GM21717 (cell line): ENCODE measurements around the gene DRAXIN.
"Not testable (repeated sequence)": the region's sequence is repeated elsewhere in the genome, so short reads cannot be mapped to it uniquely, and the experiment has no call there.

ENCODE experiments used
- ATAC-seq: cut with Tn5 transposase; IDR thresholded peaks from one replicate; pipeline ENCODE4 v1.9.1; 2021; ENCODE audit warnings: mild to moderate bottlenecking, moderate library complexity; ENCODE audit not compliant: unreplicated experiment

Gene DRAXIN, protein sequence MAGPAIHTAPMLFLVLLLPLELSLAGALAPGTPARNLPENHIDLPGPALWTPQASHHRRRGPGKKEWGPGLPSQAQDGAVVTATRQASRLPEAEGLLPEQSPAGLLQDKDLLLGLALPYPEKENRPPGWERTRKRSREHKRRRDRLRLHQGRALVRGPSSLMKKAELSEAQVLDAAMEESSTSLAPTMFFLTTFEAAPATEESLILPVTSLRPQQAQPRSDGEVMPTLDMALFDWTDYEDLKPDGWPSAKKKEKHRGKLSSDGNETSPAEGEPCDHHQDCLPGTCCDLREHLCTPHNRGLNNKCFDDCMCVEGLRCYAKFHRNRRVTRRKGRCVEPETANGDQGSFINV

DNA sequence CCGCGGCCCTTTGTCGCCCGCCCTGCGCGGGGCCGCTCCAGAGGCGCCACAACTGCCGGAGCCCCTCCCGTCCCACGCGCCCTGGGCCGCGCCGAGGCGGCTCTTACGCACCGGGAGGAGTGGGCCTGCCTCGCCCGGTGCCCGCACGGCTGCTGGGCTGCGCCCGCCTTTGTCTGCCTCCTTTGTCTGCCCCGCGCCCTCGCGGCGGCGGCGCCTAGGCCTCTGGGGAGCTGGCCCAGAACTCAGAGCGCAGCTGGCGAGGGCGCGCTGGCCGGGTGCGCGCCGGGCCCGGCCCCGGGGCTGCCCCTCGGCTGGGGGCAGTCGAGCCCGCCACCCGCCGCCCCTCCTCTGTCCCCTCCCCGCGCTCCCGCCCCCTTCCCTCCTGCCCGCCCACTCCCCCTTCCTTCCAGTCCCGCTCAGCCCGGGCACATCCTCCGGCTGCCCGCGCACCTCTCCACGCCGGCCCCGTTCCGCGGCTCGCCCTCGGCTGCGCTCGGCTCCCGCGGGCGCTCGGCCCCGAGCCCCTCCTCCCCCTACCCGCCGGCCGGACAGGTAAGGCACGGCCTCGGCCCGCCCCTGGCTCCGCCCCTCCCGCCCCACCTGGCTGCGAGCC is at the start of gene DRAXIN:
DRAXIN (plus strand) TSS at position 409 of the 613 bp plus-strand sequence. CDS start 14,549 bp downstream, outside the sequence.
- ATAC-seq: no peak

GRCh38 chr1:11641776-11642305 is 49.7 kb upstream of the DRAXIN start:
- ATAC-seq: no peak

- not testable (repeated sequence) for ATAC-seq
Observed at GRCh38 chr1:11642418-11643017, 49.0 kb upstream of the DRAXIN start.

DNA sequence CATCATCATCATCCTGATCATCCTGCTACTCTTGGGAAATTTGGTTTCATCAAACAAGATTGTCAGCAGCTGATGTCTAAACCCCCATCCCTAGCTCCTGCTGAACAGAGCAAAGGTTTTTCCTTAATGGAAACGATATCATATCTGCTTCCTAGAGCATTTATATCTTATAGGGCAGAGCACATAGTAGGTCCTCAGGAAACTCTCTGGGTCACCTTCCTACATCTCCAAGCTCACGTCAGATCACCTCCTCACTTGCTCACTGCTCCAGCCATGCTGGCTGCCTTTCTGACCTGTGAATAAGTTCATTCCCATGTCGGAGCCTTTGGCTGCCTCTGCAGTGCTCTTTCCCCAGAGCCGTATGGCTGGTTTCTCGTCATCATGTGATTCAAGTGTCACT is 47.7 kb upstream of the DRAXIN start:
- ATAC-seq: no peak

DNA sequence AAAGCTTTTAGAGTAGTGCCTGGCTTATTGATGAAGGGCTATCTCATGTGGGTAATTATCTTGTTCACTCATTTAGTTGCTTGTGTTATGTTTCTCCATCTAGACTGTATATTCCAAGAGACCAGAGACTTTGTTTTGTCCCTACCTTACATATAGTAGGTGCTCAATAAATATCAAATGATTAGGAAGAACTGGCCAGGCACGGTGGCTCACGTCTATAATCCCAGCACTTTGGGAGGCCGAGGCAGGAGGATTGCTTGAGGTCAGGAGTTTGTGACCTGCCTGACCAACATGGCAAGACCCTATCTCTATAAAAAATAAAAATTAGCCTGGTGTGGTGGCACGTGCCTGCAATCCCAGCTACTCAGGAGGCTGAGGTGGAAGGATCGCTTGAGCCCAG is 46.2 kb upstream of the DRAXIN start:
- ATAC-seq: no peak

DNA sequence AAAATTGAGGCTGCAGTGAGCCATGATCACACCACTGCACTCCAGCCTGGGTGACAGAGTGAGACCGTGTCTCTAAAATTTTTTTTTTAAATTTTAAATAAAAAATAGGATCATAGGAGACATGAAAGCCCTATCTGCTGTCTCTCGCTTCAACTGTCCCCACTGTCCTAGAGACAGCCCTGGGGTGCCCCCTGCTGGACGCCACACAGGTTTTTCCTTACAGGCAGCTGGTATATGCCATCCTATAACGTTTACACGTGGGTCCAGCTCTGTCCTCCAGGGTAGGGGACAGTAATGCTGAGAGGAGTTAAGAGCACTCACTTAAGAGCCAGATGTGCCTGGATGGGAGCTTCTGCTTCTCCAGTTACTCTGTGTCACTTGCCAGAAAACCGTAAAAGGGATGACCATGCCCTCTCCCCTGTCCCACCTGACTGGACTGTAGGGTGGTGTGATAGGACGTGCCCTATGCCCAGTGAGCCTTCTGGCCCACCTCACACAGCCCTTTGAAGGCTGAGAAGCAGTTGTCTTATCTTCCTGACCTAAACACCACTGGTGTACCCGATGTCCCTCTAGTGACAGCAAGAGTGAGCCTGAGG is 45.7 kb upstream of the DRAXIN start:
- ATAC-seq: no peak

DNA sequence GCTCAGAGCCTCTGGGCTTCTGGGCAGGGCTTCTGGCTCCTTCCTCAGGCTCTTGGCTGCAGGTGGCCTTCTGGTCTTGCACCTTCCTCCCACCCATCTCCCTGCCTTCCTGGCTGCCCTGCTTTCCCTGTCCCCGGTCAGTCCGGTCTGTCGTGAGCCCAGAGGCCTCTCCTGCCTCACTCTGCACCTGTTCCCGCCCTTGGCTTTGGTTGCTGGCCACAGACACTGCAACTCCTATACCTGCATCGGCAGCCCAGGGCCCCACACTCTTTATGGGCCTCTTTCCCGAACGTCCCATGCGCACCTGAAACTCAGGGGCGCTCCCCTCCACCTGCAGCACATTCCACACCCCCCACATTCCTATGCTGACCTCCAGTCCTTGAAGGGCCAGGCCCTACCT is 45.2 kb upstream of the DRAXIN start:
- ATAC-seq: no peak

DNA sequence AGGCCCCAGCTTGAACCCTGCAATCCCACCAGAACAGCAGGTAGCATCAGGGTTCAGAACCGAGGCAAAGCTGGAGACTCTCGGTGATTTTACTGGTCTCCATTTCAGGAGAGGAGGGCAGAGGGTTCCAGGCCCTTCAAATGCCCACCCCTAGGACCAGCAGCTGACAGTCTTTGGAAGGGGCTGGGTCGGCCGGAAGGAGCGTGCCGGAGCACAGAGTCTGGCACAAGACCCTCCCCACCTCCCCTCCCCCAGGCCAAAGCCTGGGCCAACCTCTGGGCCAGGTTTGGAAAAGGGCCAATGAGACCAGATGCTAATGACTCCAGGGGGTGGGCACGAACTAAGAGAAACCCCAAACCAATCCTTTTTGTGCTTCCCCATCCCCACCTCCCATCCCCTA is 44.2 kb upstream of the DRAXIN start:
- no peak for ATAC-seq

GRCh38 chr1:11648039-11648438 is 43.5 kb upstream of the DRAXIN start:
- ATAC-seq: no peak

DNA sequence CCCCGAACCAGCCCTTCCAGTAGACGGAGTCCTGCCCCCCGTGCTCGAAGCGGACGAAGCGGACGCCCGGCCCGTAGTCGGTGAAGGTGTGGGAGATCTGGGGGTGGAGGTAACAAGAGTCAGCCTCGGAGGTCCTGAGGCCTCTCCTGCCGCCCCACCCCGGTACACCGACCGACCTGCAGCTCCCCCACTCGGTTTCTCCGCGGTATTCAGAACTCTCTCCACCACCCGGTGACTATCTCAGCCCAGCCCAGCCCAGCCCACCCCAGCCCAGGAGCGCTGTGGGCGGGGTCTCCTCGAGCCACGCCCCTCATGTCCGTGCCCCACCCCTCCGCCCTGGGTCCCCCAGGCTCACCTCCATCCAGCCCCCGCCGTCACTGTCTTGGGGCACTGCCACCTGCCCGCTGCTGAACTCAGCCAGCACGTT is 42.8 kb upstream of the DRAXIN start:
- no peak for ATAC-seq

GRCh38 chr1:11649237-11649623 is 42.3 kb upstream of the DRAXIN start:
- ATAC-seq: no peak

DNA sequence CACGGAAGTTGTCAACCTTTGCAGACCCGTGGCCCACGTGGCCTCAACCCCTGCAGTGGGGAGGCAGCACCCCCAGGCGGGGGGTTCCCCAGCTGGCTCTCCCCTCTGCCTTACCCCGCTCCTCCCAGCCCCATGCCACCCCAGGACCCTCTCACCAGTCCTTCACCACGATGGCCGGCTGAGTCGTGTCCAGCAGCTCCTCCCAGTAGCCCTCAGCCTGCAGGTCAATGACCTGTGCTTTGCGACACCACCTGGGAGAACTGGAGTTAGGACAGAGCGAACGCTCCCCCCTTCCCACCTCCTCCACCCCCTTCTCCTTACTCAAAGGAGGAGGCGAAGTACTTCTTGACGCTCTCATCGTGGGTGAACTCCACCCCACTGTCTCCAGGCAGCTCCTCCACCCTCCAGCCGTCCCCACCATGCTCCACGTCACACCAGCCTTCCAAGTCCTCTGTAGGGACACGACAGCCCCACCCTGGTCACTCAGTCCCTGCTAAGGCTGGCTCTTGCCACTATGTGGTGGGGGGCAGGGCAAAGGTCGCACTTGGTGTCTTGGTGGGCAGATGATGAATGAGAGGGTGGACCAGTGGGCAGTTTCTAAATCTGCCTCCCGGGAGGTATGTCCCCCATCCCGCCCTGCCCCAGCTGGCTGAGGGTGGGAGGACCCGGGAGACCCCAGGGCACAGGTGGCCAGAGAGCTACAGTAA is 41.7 kb upstream of the DRAXIN start:
- ATAC-seq: no peak

DNA sequence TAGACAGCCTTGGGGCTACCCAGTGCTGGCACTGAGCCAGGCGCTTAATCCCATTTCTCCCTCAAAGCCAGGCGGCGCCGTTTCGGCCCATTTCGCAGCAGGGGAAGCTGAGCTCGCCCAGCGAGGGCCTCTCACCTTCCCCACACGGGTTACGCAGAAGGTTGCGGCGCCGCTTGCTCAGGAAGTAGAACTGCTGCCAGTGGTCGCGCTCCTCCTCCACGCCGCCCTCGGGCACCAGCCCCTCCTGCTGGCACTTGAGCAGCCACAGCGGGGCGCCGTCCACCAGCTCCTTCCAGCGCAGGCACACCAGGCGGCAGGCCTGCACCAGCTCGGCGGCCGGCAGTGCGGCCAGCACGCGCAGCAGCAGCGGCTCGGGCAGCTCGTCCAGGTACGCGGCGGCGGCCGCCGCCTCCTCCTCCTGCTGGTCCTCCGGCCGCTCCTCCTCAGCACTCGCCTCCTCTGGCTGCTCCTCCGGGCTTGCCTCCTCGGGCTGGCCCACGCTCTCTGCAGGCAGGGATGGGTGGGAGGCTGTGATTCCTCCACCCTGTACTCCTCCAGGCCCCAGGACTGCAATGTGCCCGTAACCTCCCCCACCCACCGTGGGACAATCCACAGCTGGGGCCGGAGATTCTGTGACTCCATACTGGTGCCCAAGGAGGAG is 41.0 kb upstream of the DRAXIN start:
- peak; percentile 36 for ATAC-seq

DNA sequence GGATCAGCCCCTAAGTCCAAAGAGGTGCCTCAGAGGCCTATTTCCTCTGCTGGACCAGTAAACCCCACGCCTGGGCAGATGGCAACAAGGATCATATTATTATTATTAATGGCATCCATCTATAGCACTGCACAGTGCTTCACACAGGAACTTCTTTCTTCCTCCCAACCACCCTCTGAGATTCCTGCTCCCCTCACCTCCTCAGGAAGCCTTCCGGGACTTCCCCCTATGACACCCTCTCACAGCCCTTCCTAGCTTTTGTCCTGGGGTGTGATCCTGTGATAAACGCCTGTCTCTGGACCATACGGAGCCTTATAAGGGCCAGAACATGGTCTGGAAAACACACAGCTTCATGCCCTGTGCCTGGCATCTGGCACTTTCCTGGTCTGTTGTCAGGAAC is 40.5 kb upstream of the DRAXIN start:
- ATAC-seq: no peak

- ATAC-seq: no peak
Observed at GRCh38 chr1:11652203-11652780, 39.2 kb upstream of the DRAXIN start.

DNA sequence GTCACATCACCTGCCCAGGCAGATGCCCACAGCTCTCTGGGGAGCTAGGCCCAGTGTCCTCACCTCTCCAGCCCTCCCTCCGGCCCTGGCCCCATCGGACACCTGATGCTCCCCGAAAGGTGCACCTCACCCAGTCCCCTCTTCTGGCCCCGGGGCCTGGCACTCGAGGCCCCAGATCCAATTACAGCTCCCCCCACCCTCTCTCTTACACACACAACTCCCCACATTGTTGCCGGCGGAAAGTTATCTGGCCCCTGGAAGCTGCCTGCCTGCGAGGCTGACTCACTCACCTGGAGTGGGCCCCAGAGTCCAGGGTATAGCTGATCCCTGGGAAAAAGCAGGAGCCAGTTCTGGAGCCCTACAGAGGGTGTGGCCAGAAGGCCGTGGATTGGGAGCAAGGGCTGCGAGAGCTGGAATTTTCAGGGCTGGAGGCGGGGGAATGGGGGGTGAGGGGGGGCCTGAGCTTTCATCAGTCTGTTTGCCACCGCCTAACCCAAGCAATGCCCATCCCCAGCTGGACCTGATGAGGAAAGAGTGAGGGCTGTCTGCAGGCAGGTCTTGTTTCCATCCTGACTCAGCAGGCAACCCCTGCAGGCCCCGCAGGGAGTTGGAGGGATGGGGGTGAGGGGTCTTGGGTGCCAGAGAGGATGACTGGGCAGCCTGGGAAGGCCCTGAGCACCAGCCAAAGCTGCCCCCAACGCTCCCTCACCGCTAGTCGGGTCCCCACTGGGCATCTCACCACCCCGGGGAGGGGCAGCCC is 38.2 kb upstream of the DRAXIN start:
- no peak for ATAC-seq

DNA sequence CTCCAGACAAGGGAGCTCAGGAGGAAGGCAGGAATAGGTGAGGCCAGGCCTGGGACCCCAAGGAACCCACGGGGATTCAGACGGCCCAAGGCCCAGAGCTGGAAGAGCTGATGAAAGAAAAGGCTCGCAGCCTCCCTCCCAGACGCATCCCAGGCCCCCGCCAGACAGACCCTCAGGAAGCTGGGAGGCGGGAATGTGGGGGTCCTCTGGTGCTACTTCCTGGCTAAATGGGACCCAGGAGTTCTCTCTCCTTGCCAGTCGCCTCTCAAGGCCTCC is 37.7 kb upstream of the DRAXIN start:
- no peak for ATAC-seq

- peak; percentile 55 for ATAC-seq
Observed at GRCh38 chr1:11654137-11654938, 37.2 kb upstream of the DRAXIN start, which contains the start of the genes FBXO2 and FBXO44. Gene FBXO2, minus strand, starts transcription at chr1:11654429. Its CDS starts 89 bp downstream, at chr1:11654340. Gene FBXO44, plus strand, starts transcription at chr1:11654877. Its CDS starts 959 bp downstream, at chr1:11655836.
